Stomach smooth muscle (tissue), 2 donors: ENCODE data around the gene DNAH9.

Source experiments
- H3K27ac ChIP-seq: one replicate; pipeline ENCODE4 v1.7.0; 2013; ENCODE audit warnings: mild to moderate bottlenecking, low read length, inconsistent platforms
- H3K27me3 ChIP-seq, 2 donors: one replicate each; pipeline ENCODE4 v1.7.0; 2013; ENCODE audit warnings: low read length in 2 of 2; ENCODE audit not compliant: insufficient read depth in 2 of 2, control insufficient read depth in 1 of 2
- H3K36me3 ChIP-seq, 2 donors: one replicate each; pipeline ENCODE4 v1.7.0; 2013; ENCODE audit warnings: low read length in 2 of 2; ENCODE audit not compliant: control insufficient read depth in 2 of 2, insufficient read depth in 2 of 2
- H3K4me1 ChIP-seq: one replicate; pipeline ENCODE4 v1.7.0; 2013; ENCODE audit warnings: low read length; ENCODE audit not compliant: control insufficient read depth, insufficient read depth
- H3K4me3 ChIP-seq, 2 donors: one replicate each; pipeline ENCODE4 v1.7.0; 2013; ENCODE audit warnings: low read length in 2 of 2
- H3K9ac ChIP-seq, 2 donors: one replicate each; pipeline ENCODE4 v1.7.0; 2013; ENCODE audit warnings: low read length in 2 of 2, mild to moderate bottlenecking in 1 of 2
- H3K9me3 ChIP-seq, 2 donors: one replicate each; pipeline ENCODE4 v1.7.0; 2013; ENCODE audit warnings: low read length in 2 of 2; ENCODE audit not compliant: control insufficient read depth in 2 of 2
- donor health status: healthy.
- donor health status: Pancreatic carcinoma.

DNAH9 gene

DNA sequence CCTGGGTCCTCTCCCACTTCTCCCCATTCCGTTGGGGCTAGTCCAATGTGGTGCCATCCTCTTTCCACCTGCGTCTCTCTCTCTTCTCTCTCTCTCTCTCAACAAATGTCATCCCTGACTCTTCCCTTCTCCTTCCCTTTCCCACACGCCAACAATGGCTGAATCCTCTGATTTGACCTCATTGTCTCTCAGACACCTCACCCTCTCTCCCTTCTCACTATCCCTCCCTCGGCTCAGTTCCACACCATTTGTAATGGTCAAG is 399.6 kb downstream of the DNAH9 start:
- Histone ChIP-seq H3K4me1 (peaks cover 4% of the 10 kb centered on the region), H3K27ac (peak overlapping the region; percentile 82), H3K9ac (peak overlapping the region; percentile 88 to 90), H3K27me3 (no peaks in the 10 kb centered on the region), H3K36me3 (no peaks in the 10 kb centered on the region), H3K9me3 (no peaks in the 10 kb centered on the region), H3K4me3 (peak overlapping the region; percentile 72 to 94)

- Histone ChIP-seq H3K4me3 (no peak overlapping the region), H3K36me3 (no peaks in the 10 kb centered on the region), H3K27me3 (no peaks in the 10 kb centered on the region), H3K4me1 (peaks cover 4% of the 10 kb centered on the region), H3K9me3 (no peaks in the 10 kb centered on the region), H3K9ac (no peak overlapping the region), H3K27ac (no peak overlapping the region)
Observed at GRCh38 chr17:11999696-12000095, 401.4 kb downstream of the DNAH9 start.

DNA sequence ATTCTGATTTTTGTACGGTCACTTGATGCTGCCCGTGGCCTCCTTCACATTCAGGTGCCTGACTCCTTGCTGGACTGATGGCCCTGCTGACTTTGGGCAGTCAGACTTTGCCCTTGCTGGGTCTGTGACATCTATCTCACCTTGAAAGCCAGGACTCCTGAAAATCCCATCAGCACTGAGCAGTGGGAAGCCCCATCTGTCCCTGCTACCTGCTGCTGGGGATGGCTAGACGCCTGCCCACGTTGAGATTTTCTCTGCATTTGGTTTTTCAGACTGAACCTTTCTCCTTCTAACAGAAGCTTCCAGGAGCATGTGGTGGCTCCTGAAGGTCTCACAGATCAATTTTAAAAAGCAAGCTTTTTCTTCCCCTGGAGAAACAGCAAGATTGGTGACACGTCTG is 409.2 kb downstream of the DNAH9 start:
- H3K4me1 ChIP-seq, result no peaks in the 10 kb centered on the region
- H3K9me3 ChIP-seq, result no peaks in the 10 kb centered on the region
- no peak overlapping the region for H3K27ac ChIP-seq
- H3K27me3 ChIP-seq, result no peaks in the 10 kb centered on the region
- no peak overlapping the region for H3K9ac ChIP-seq
- H3K36me3 ChIP-seq, result no peaks in the 10 kb centered on the region
- H3K4me3 ChIP-seq, result no peak overlapping the region
